ENCODE measurements around the gene ARFGEF3. TPM values are rescaled to one million over a fixed set of nuclear protein-coding genes. Genes with fewer than 3 reads are reported as not detected.

ARFGEF3 gene
- total RNA-seq, 1 donor from 2014 or later = 1.8 TPM

DNA sequence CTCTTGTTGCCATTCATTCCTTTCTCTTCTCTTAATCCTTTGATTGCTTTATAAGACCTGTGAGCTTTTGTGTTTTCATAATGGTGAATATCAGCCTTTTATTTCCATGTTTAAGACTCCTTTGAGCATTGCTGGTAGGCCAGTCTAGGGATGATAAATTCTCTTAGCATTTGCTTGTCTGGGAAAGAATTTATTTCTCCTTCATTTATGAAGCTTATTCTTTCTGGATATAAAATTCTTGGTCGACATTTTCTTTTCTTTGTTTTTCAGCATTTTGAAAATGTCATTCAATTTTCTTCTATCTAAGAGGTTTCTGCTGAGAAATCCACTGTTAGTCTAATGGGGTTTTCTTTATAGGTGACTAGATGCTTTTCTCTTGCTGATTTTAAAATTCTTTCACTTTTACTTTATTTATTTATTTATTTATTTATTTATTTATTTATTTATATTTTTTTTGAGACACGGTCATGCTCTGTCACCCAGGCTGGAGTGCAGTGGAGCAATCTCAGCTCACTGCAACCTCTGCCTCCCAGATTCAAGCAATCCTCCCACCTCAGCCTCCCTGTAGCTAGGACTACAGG is 15.0 kb downstream of the ARFGEF3 start:
- no peaks in the 10 kb centered on the region for H3K36me3 ChIP-seq
- H3K27me3 ChIP-seq = no peaks in the 10 kb centered on the region
- no peak for DNase-seq (ENCODE audit: low spot score in 2 of 2)
- no peak overlapping the region for H3K27ac ChIP-seq
- H3K4me1 ChIP-seq = no peaks in the 10 kb centered on the region
- TF ChIP-seq, protein P1, sequence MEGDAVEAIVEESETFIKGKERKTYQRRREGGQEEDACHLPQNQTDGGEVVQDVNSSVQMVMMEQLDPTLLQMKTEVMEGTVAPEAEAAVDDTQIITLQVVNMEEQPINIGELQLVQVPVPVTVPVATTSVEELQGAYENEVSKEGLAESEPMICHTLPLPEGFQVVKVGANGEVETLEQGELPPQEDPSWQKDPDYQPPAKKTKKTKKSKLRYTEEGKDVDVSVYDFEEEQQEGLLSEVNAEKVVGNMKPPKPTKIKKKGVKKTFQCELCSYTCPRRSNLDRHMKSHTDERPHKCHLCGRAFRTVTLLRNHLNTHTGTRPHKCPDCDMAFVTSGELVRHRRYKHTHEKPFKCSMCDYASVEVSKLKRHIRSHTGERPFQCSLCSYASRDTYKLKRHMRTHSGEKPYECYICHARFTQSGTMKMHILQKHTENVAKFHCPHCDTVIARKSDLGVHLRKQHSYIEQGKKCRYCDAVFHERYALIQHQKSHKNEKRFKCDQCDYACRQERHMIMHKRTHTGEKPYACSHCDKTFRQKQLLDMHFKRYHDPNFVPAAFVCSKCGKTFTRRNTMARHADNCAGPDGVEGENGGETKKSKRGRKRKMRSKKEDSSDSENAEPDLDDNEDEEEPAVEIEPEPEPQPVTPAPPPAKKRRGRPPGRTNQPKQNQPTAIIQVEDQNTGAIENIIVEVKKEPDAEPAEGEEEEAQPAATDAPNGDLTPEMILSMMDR (IDR thresholded peaks at IDR 0.05) = no peak
- peaks cover 4 to 25% of the 10 kb centered on the region in 2 donors for H3K9me3 ChIP-seq
- H3K4me3 ChIP-seq = no peak overlapping the region
- intact Hi-C loops (cut with DNase I) = no loop called here

DNA sequence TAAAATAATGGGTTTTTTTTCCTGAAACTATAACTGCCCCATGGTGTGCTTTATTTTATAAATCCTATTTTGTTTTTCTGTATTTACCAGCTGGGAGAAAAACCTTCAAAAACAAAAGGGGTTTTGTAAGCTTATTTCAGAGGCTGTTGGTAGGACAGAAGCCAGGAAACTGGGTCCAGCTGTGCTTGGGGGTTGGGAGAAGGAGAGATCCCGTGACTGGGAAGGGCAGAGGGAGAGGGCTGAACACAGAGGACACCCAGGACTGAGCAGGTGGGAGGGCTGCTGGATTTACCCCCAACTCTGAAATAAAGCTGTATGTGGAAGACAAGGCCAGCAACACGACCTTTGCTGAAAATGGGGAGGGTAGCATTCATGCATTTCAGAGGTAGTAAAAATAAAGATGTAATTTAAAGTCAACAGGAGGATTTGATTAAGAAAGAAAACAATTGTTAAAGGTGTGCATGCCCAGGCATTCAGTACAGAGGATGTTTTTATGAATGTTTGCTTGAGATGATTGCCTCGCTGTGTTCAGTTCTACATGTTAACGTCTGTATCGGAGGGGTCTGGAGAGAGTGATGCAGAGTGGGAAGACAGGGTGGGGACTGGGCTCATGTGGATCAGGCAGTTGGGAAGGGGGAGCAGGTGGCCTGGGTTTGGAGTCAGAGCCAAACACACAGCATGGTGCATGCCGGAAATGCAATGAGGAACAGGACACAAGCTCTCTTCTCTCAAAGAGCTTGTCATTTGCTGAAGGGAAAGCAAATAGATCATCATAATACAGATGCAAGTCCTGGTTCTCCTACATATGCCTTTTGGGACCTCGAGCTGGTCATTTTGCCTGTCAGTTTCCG is 21.4 kb downstream of the ARFGEF3 start:
- H3K27ac ChIP-seq = no peak overlapping the region
- peaks cover 0 to 3% of the 10 kb centered on the region in 2 donors for H3K9me3 ChIP-seq
- intact Hi-C loops (cut with DNase I) = no loop called here
- no peaks in the 10 kb centered on the region for H3K27me3 ChIP-seq
- H3K36me3 ChIP-seq = no peaks in the 10 kb centered on the region
- DNase-seq (ENCODE audit: low spot score in 2 of 2) = no peak
- TF ChIP-seq, protein P1 (IDR thresholded peaks at IDR 0.05) = no peak
- no peaks in the 10 kb centered on the region for H3K4me1 ChIP-seq
- H3K4me3 ChIP-seq = no peak overlapping the region

DNA sequence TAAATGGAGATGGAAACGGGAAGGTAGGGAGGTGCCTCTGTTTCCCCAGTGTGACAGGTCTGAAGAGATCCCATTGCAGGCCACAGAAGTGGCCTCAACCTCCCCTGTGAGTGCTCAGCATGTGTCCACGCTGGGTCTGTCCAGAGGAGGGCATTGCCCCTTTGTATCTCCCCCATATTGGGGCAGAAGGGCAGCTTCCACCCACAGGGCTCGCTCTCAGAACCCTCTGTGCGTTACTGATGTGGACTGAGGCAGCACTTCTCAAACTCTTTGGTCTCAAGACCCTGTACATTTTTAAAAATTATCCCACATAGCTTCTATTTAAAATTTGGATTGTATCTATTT is 22.0 kb downstream of the ARFGEF3 start:
- TF ChIP-seq, protein P1 (IDR thresholded peaks at IDR 0.05) = no peak
- Histone ChIP-seq H3K27ac (no peak overlapping the region), H3K4me1 (no peaks in the 10 kb centered on the region), H3K36me3 (no peaks in the 10 kb centered on the region), H3K4me3 (no peak overlapping the region), H3K27me3 (no peaks in the 10 kb centered on the region), H3K9me3 (no peaks in the 10 kb centered on the region)
- no peak for DNase-seq (ENCODE audit: low spot score in 2 of 2)
- intact Hi-C loops (cut with DNase I) = no loop called here

DNA sequence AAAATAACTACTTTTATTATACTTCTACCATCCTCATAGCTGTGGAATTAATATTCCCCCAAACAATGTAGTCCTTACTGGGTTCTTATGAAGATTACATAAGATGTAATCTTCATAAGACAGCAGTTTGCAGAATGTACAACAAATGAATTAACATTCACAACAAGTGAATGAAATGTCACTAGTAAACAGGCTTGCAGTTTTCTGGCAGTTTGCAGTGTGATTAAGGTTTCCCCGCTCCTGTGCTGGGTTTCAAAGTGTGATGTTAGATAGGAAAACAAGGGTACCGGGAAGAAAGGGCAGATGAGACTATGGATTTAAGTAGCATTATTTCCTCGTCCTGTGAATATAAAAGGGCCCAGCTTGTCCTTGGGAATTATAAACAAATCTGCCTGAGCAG is 22.5 kb downstream of the ARFGEF3 start:
- Histone ChIP-seq H3K4me3 (no peak overlapping the region), H3K36me3 (no peaks in the 10 kb centered on the region), H3K9me3 (no peaks in the 10 kb centered on the region), H3K4me1 (no peaks in the 10 kb centered on the region), H3K27ac (no peak overlapping the region), H3K27me3 (no peaks in the 10 kb centered on the region)
- TF ChIP-seq, protein P1 (IDR thresholded peaks at IDR 0.05) = no peak
- intact Hi-C loops (cut with DNase I) = no loop called here
- no peak for DNase-seq (ENCODE audit: low spot score in 2 of 2)

DNA sequence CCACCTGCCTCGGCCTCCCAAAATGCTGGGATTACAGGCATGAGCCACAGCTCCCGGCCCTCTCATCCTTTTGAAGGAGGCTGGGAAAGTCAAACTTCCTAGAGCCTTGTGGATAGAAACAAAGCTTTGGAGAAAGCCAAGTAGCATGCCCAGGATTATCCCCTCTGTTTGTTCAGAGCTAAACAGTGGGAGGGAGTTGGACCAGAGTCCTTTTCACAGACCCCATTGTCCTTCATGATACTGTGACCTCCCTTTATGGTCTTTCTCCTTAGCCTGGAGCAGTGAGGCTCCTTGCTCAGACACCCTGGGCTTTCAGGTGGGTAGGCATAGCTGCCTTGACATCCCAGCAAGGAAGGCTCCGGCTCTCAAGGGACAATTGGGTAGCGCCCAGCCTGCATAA is 25.4 kb downstream of the ARFGEF3 start:
- Histone ChIP-seq H3K27me3 (no peaks in the 10 kb centered on the region), H3K4me3 (no peak overlapping the region), H3K4me1 (no peaks in the 10 kb centered on the region), H3K27ac (no peak overlapping the region), H3K36me3 (no peaks in the 10 kb centered on the region), H3K9me3 (no peaks in the 10 kb centered on the region)
- TF ChIP-seq, protein P1 (IDR thresholded peaks at IDR 0.05) = no peak
- DNase-seq (ENCODE audit: low spot score in 2 of 2) = no peak
- intact Hi-C loops (cut with DNase I) = no loop called here

All from ascending aorta (tissue), 2 donors.